ENCODE data around the gene PPTC7.

GRCh38 chr12:110597885-110598284 lies 14.8 kb upstream of the PPTC7 start:
- no peak for TF ChIP-seq POLR2A (IDR thresholded peaks at IDR 0.05)
- TF ChIP-seq, protein P1, sequence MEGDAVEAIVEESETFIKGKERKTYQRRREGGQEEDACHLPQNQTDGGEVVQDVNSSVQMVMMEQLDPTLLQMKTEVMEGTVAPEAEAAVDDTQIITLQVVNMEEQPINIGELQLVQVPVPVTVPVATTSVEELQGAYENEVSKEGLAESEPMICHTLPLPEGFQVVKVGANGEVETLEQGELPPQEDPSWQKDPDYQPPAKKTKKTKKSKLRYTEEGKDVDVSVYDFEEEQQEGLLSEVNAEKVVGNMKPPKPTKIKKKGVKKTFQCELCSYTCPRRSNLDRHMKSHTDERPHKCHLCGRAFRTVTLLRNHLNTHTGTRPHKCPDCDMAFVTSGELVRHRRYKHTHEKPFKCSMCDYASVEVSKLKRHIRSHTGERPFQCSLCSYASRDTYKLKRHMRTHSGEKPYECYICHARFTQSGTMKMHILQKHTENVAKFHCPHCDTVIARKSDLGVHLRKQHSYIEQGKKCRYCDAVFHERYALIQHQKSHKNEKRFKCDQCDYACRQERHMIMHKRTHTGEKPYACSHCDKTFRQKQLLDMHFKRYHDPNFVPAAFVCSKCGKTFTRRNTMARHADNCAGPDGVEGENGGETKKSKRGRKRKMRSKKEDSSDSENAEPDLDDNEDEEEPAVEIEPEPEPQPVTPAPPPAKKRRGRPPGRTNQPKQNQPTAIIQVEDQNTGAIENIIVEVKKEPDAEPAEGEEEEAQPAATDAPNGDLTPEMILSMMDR (IDR thresholded peaks at IDR 0.05), result no peak

Measured in uterus (tissue), 2 donors.